Measurements from ENCODE around the gene COL27A1.
"Not testable (repeated sequence)": the region's sequence is repeated elsewhere in the genome, so short reads cannot be mapped to it uniquely, and the experiment has no call there.

The COL27A1 gene

GRCh38 chr9:114185570-114186490, 30.5 kb downstream of the COL27A1 start:
- DNase-seq: no peak

- DNase-seq: no peak
These were observed 31.4 kb downstream of the COL27A1 start for GRCh38 chr9:114186605-114187289.

GRCh38 chr9:114187827-114188226, 32.5 kb downstream of the COL27A1 start:
- no peak for DNase-seq

GRCh38 chr9:114189823-114190562, 34.7 kb downstream of the COL27A1 start:
- DNase-seq: no peak

GRCh38 chr9:114190563-114190905, 35.2 kb downstream of the COL27A1 start:
- DNase-seq: no peak

GRCh38 chr9:114191402-114191801, 36.1 kb downstream of the COL27A1 start:
- not testable (repeated sequence) for DNase-seq

GRCh38 chr9:114192539-114192938, 37.2 kb downstream of the COL27A1 start:
- no peak for DNase-seq

- DNase-seq: no peak
These were observed 37.8 kb downstream of the COL27A1 start for GRCh38 chr9:114193090-114193489.

- no peak for DNase-seq
These were observed 40.8 kb downstream of the COL27A1 start for GRCh38 chr9:114196117-114196516.

GRCh38 chr9:114196979-114197622, 41.8 kb downstream of the COL27A1 start:
- DNase-seq: no peak

- DNase-seq: no peak
These were observed 43.1 kb downstream of the COL27A1 start for GRCh38 chr9:114198249-114199040.

- no peak for DNase-seq
These were observed 45.5 kb downstream of the COL27A1 start for GRCh38 chr9:114200721-114201300.

GRCh38 chr9:114202396-114202795, 47.1 kb downstream of the COL27A1 start:
- no peak for DNase-seq

GRCh38 chr9:114202849-114203248, 47.5 kb downstream of the COL27A1 start:
- no peak for DNase-seq

GRCh38 chr9:114203410-114204140, 48.2 kb downstream of the COL27A1 start:
- DNase-seq: no peak

GRCh38 chr9:114204265-114204664, 48.9 kb downstream of the COL27A1 start:
- DNase-seq: no peak

GRCh38 chr9:114205171-114206015, 50.1 kb downstream of the COL27A1 start:
- DNase-seq: no peak

GRCh38 chr9:114206221-114206789, 51.0 kb downstream of the COL27A1 start:
- no peak for DNase-seq

- no peak for DNase-seq
These were observed 51.9 kb downstream of the COL27A1 start for GRCh38 chr9:114207034-114207810.

All from activated CD4-positive, alpha-beta T cell treated with anti-CD3 and anti-CD28 coated beads, Interleukin-2, amount 50 U/mL, for 48 hours (primary cell).